ENCODE measurements around the gene NEDD4L.
A peak's percentile ranks its signal among the peaks of the same experiment; 100 is the strongest.

NEDD4L gene

GRCh38 chr18:58222432-58223125 is 178.6 kb downstream of the NEDD4L start:
- H3K9me3 ChIP-seq (ENCODE audit: control insufficient read depth, insufficient read depth, low read depth, low read length): no peaks in the 10 kb centered on the region
- H3K4me1 ChIP-seq (ENCODE audit: control insufficient read depth, insufficient read depth, low read length): peaks cover 38% of the 10 kb centered on the region
- TF ChIP-seq, protein P1, sequence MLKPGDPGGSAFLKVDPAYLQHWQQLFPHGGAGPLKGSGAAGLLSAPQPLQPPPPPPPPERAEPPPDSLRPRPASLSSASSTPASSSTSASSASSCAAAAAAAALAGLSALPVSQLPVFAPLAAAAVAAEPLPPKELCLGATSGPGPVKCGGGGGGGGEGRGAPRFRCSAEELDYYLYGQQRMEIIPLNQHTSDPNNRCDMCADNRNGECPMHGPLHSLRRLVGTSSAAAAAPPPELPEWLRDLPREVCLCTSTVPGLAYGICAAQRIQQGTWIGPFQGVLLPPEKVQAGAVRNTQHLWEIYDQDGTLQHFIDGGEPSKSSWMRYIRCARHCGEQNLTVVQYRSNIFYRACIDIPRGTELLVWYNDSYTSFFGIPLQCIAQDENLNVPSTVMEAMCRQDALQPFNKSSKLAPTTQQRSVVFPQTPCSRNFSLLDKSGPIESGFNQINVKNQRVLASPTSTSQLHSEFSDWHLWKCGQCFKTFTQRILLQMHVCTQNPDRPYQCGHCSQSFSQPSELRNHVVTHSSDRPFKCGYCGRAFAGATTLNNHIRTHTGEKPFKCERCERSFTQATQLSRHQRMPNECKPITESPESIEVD (tag by site-specific recombination; IDR thresholded peaks at IDR 0.05): peak; percentile 33; the same call in 1 of the 2 replicates
- TF ChIP-seq ZNF629 (tag by site-specific recombination; IDR thresholded peaks at IDR 0.05): peak; percentile 50; the same call in 1 of the 2 replicates
- TF ChIP-seq KLF10 (tag by site-specific recombination; IDR thresholded peaks at IDR 0.05): peak; percentile 55
- no peak for TF ChIP-seq ZNF10 (tag by site-specific recombination; IDR thresholded peaks at IDR 0.05)
- H3K4me3 ChIP-seq (ENCODE audit: low read depth, low read length): peak overlapping the region; percentile 49
- no peaks in the 10 kb centered on the region for H3K36me3 ChIP-seq (ENCODE audit: control insufficient read depth in 2 of 2, insufficient read depth in 1 of 2, low read length in 2 of 2)
- peak overlapping the region; percentile 35; the same call in 1 of the 2 replicates for H3K27ac ChIP-seq (ENCODE audit: extremely low read depth, low read depth, low read length)
- ChIA-PET POLR2A (interaction anchor here (0.6 to 2.6 kb wide), 3 partner anchors 19 to 792 kb away, joined by 3 to 21 read pairs (median 4); no protein-coding TSS in a partner anchor), CTCF (interaction anchor here (0.8 to 1.6 kb wide), 4 partner anchors 36 to 182 kb away, joined by 3 to 8 read pairs (median 5); no protein-coding TSS in a partner anchor)

GRCh38 chr18:58223717-58224424 is 179.8 kb downstream of the NEDD4L start:
- peak overlapping the region; percentile 10 for H3K4me3 ChIP-seq (ENCODE audit: low read depth, low read length)
- ChIA-PET POLR2A (interaction anchor here (1.5 kb wide), 1 partner anchor 18 kb away, joined by 3 read pairs; no protein-coding TSS in a partner anchor), CTCF (interaction anchor here (0.6 to 1.3 kb wide), 4 partner anchors 29 to 823 kb away, joined by 3 to 6 read pairs (median 3); no protein-coding TSS in a partner anchor)
- no peaks in the 10 kb centered on the region for H3K36me3 ChIP-seq (ENCODE audit: control insufficient read depth in 2 of 2, insufficient read depth in 1 of 2, low read length in 2 of 2)
- peaks cover 38% of the 10 kb centered on the region for H3K4me1 ChIP-seq (ENCODE audit: control insufficient read depth, insufficient read depth, low read length)
- no peaks in the 10 kb centered on the region for H3K9me3 ChIP-seq (ENCODE audit: control insufficient read depth, insufficient read depth, low read depth, low read length)
- H3K27ac ChIP-seq (ENCODE audit: extremely low read depth, low read depth, low read length): peak overlapping the region; percentile 80
- no peak for TF ChIP-seq PRDM1 (tag by site-specific recombination; IDR thresholded peaks at IDR 0.05)
- TF ChIP-seq ZNF391 (tag by site-specific recombination; IDR thresholded peaks at IDR 0.05; ENCODE audit: borderline replicate concordance, low read depth): no peak
- no peak for TF ChIP-seq ZNF837 (tag by site-specific recombination; IDR thresholded peaks at IDR 0.05)
- TF ChIP-seq KLF16 (tag by site-specific recombination; IDR thresholded peaks at IDR 0.05): no peak
- no peak for TF ChIP-seq OVOL3 (tag by site-specific recombination; IDR thresholded peaks at IDR 0.05)
- TF ChIP-seq REPIN1 (tag by site-specific recombination; IDR thresholded peaks at IDR 0.05; ENCODE audit: low read depth): no peak
- TF ChIP-seq ZNF610 (tag by site-specific recombination; IDR thresholded peaks at IDR 0.05; ENCODE audit: borderline replicate concordance): no peak
- peak; percentile 89 for TF ChIP-seq KLF10 (tag by site-specific recombination; IDR thresholded peaks at IDR 0.05)
- no peak for TF ChIP-seq ZNF670 (tag by site-specific recombination; IDR thresholded peaks at IDR 0.05; ENCODE audit: low read depth)
- TF ChIP-seq ZNF692 (tag by site-specific recombination; IDR thresholded peaks at IDR 0.05): 0 out of 2 replicates have a peak, but pooled peaks have one; percentile 44
- TF ChIP-seq FEZF1 (tag by site-specific recombination; IDR thresholded peaks at IDR 0.05): peak; percentile 81
- no peak for TF ChIP-seq ZNF521 (tag by site-specific recombination; IDR thresholded peaks at IDR 0.05)
- TF ChIP-seq, protein P2, sequence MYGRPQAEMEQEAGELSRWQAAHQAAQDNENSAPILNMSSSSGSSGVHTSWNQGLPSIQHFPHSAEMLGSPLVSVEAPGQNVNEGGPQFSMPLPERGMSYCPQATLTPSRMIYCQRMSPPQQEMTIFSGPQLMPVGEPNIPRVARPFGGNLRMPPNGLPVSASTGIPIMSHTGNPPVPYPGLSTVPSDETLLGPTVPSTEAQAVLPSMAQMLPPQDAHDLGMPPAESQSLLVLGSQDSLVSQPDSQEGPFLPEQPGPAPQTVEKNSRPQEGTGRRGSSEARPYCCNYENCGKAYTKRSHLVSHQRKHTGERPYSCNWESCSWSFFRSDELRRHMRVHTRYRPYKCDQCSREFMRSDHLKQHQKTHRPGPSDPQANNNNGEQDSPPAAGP (tag by site-specific recombination; IDR thresholded peaks at IDR 0.05): no peak
- 0 out of 2 replicates have a peak, but pooled peaks have one; percentile 23 for TF ChIP-seq ZNF76 (tag by site-specific recombination; IDR thresholded peaks at IDR 0.05; ENCODE audit: borderline replicate concordance, low read depth)
- TF ChIP-seq ZNF596 (tag by site-specific recombination; IDR thresholded peaks at IDR 0.05): no peak
- TF ChIP-seq ZNF138 (tag by site-specific recombination; IDR thresholded peaks at IDR 0.05; ENCODE audit: borderline replicate concordance): no peak
- TF ChIP-seq, protein P1 (tag by site-specific recombination; IDR thresholded peaks at IDR 0.05): no peak
- no peak for TF ChIP-seq ZNF221 (tag by site-specific recombination; IDR thresholded peaks at IDR 0.05; ENCODE audit: borderline replicate concordance)
- TF ChIP-seq ZNF785 (tag by site-specific recombination; IDR thresholded peaks at IDR 0.05): no peak
- no peak for TF ChIP-seq GLI2 (tag by site-specific recombination; IDR thresholded peaks at IDR 0.05; ENCODE audit: borderline replicate concordance, low read depth)
- TF ChIP-seq IKZF3 (tag by site-specific recombination; IDR thresholded peaks at IDR 0.05): peak; percentile 82
- no peak for TF ChIP-seq ZBTB8A (tag by site-specific recombination; IDR thresholded peaks at IDR 0.05)
- no peak for TF ChIP-seq ZNF248 (tag by site-specific recombination; IDR thresholded peaks at IDR 0.05)
- TF ChIP-seq ZEB2 (tag by site-specific recombination; IDR thresholded peaks at IDR 0.05): peak; percentile 92
- peak; percentile 61 for TF ChIP-seq ZBTB17 (tag by site-specific recombination; IDR thresholded peaks at IDR 0.05)
